PC-3 (cell line): Measurements from ENCODE around the gene EFCC1.

Experiments
- CTCF ChIP-seq: fragments of 300-600 bp; sonication (generic); conservative IDR thresholded peaks from 2 replicates; pipeline ENCODE4 v1.5.1; 2017; ENCODE audit warnings: antibody characterized with exemption, low read depth, mild to moderate bottlenecking, low read length
- EZH2 ChIP-seq: fragments of 300-600 bp; sonication (generic); IDR thresholded peaks from one replicate; pipeline ENCODE4 v1.6.1; 2017; ENCODE audit warnings: antibody characterized with exemption, mild to moderate bottlenecking, low read length; ENCODE audit not compliant: unreplicated experiment

GRCh38 chr3:129025108-129025507 lies 24.0 kb downstream of the EFCC1 start:
- TF ChIP-seq CTCF (no peak), EZH2 (no peak)
